Hepatocyte (in vitro differentiated cells): ENCODE results near the gene PRDM11. TPM values are rescaled to one million over a fixed set of nuclear protein-coding genes. Genes with fewer than 3 reads are reported as not detected.

Source experiments
- DNase-seq: peaks from one replicate; pipeline ENCODE4 v3.0.0-alpha.2; 2016; ENCODE audit warnings: low spot score
- H2AFZ ChIP-seq: fragments of 200-600 bp; sonication (generic); 2 replicates; pipeline ENCODE4 v1.6.0; 2016; ENCODE audit warnings: antibody characterized with exemption, mild to moderate bottlenecking
- H3K27ac ChIP-seq: fragments of 200-600 bp; sonication (generic); 2 replicates; pipeline ENCODE4 v1.5.1; 2016; ENCODE audit warnings: mild to moderate bottlenecking
- H3K27me3 ChIP-seq: fragments of 200-600 bp; sonication (generic); 2 replicates; pipeline ENCODE4 v1.6.1; 2016
- H3K36me3 ChIP-seq: fragments of 200-600 bp; sonication (generic); replicated peaks from 2 replicates; pipeline ENCODE4 v1.5.1; 2016; ENCODE audit warnings: low read depth; ENCODE audit not compliant: insufficient read depth
- H3K4me1 ChIP-seq: fragments of 200-600 bp; sonication (generic); 2 replicates; pipeline ENCODE4 v1.5.1; 2016; ENCODE audit warnings: mild to moderate bottlenecking, moderate library complexity; ENCODE audit not compliant: insufficient read depth
- H3K4me2 ChIP-seq: fragments of 200-600 bp; sonication (generic); 2 replicates; pipeline ENCODE4 v1.6.0; 2016
- H3K4me3 ChIP-seq: fragments of 200-600 bp; sonication (generic); 2 replicates; pipeline ENCODE4 v1.5.1; 2016; ENCODE audit warnings: mild to moderate bottlenecking
- H3K79me2 ChIP-seq: fragments of 200-600 bp; sonication (generic); 2 replicates; pipeline ENCODE4 v1.6.0; 2017; ENCODE audit warnings: mild to moderate bottlenecking
- H3K9me2 ChIP-seq: fragments of 200-600 bp; sonication (generic); replicated peaks from 2 replicates; pipeline ENCODE4 v1.6.0; 2017; ENCODE audit warnings: mild to moderate bottlenecking; ENCODE audit not compliant: insufficient read depth
- H3K9me3 ChIP-seq: fragments of 200-600 bp; sonication (generic); 2 replicates; pipeline ENCODE4 v1.5.1; 2016; ENCODE audit warnings: low read depth, mild to moderate bottlenecking
- H4K20me1 ChIP-seq: fragments of 200-600 bp; sonication (generic); 2 replicates; pipeline ENCODE4 v1.6.0; 2016; ENCODE audit warnings: mild to moderate bottlenecking; ENCODE audit not compliant: insufficient read depth, poor library complexity, severe bottlenecking
- CTCF ChIP-seq: fragments of 200-600 bp; sonication (generic); IDR thresholded peaks from 2 replicates; pipeline ENCODE4 v1.5.1; 2016; ENCODE audit warnings: antibody characterized with exemption, mild to moderate bottlenecking; ENCODE audit not compliant: poor library complexity
- EZH2 ChIP-seq: fragments of 200-600 bp; sonication (generic); IDR thresholded peaks from 2 replicates; pipeline ENCODE4 v1.6.1; 2016; ENCODE audit warnings: antibody characterized with exemption, mild to moderate bottlenecking, borderline replicate concordance
- EZH2phosphoT487 ChIP-seq: fragments of 200-600 bp; sonication (generic); IDR thresholded peaks from one replicate; pipeline ENCODE4 v1.6.1; 2018; ENCODE audit warnings: antibody characterized with exemption, mild to moderate bottlenecking, low read depth, moderate library complexity; ENCODE audit not compliant: unreplicated experiment, severe bottlenecking
- WGBS: methylation state at CpG from one replicate; pipeline ENCODE4 v1.1.6; 2016; ENCODE audit warnings: low lambda C conversion rate; ENCODE audit errors: missing lambda C conversion rate; 5-methylcytosine and 5-hydroxymethylcytosine counted together
- polyA plus RNA-seq: library from polyadenylated mRNA; unstranded; fragments of >200 nt; fragmentation: Nextera tagmentation; extraction: Ambion mirVana; gene quantifications from 2 replicates; pipeline ENCODE4 v1.2.1, GENCODE V29; 2016
- total RNA-seq: library from RNA; depleted of rRNA; stranded (reverse); fragments of >200 nt; gene quantifications from 2 replicates; pipeline ENCODE4 v1.2.3, GENCODE V29; 2014

The PRDM11 gene
- total and polyA plus RNA-seq, 2 experiments from 2014 or later = 11.2 to 15.0 TPM

- Histone ChIP-seq H3K9me3 (no peaks in the 10 kb centered on the region), H3K4me3 (no peak overlapping the region), H3K9me2 (no peaks in the 10 kb centered on the region), H3K27me3 (peaks cover 6% of the 10 kb centered on the region), H2AFZ (no peak overlapping the region), H3K79me2 (no peaks in the 10 kb centered on the region), H3K4me1 (no peaks in the 10 kb centered on the region), H4K20me1 (no peaks in the 10 kb centered on the region), H3K4me2 (no peak overlapping the region), H3K27ac (no peak overlapping the region), H3K36me3 (no peaks in the 10 kb centered on the region)
- TF ChIP-seq EZH2 (no peak), CTCF (no peak)
- 83% methylated on average over 4 of the region's 4 CpGs for WGBS
- no peak for DNase-seq
These were observed 127.8 kb downstream of the PRDM11 start for GRCh38 chr11:45274206-45274605.

GRCh38 chr11:45275828-45276227 is 129.4 kb downstream of the PRDM11 start:
- peaks cover 6% of the 10 kb centered on the region for H3K27me3 ChIP-seq
- H2AFZ ChIP-seq = no peak overlapping the region
- no peak overlapping the region for H3K4me3 ChIP-seq
- WGBS = 80% methylated on average over 4 of the region's 4 CpGs
- H3K36me3 ChIP-seq = no peaks in the 10 kb centered on the region
- H3K27ac ChIP-seq = no peak overlapping the region
- no peak for DNase-seq
- no peaks in the 10 kb centered on the region for H3K4me1 ChIP-seq
- H3K4me2 ChIP-seq = no peak overlapping the region
- H3K9me3 ChIP-seq = no peaks in the 10 kb centered on the region
- no peaks in the 10 kb centered on the region for H3K9me2 ChIP-seq
- H4K20me1 ChIP-seq = no peaks in the 10 kb centered on the region
- H3K79me2 ChIP-seq = no peaks in the 10 kb centered on the region
- TF ChIP-seq EZH2phosphoT487 = no peak
- no peak for TF ChIP-seq CTCF
- TF ChIP-seq EZH2 = no peak

GRCh38 chr11:45278714-45279113 is 132.3 kb downstream of the PRDM11 start:
- no peaks in the 10 kb centered on the region for H3K36me3 ChIP-seq
- WGBS = 96% methylated on average over 4 of the region's 4 CpGs
- no peaks in the 10 kb centered on the region for H3K9me2 ChIP-seq
- no peaks in the 10 kb centered on the region for H4K20me1 ChIP-seq
- no peak for DNase-seq
- no peak overlapping the region for H2AFZ ChIP-seq
- peaks cover 6% of the 10 kb centered on the region for H3K27me3 ChIP-seq
- H3K9me3 ChIP-seq = no peaks in the 10 kb centered on the region
- TF ChIP-seq EZH2phosphoT487 (no peak), EZH2 (no peak), CTCF (no peak)
- no peak overlapping the region for H3K4me2 ChIP-seq
- no peak overlapping the region for H3K4me3 ChIP-seq
- H3K79me2 ChIP-seq = no peaks in the 10 kb centered on the region
- H3K27ac ChIP-seq = no peak overlapping the region
- H3K4me1 ChIP-seq = peaks cover 11% of the 10 kb centered on the region

- Histone ChIP-seq H2AFZ (no peak overlapping the region), H3K4me1 (peaks cover 11% of the 10 kb centered on the region), H3K79me2 (no peaks in the 10 kb centered on the region), H3K27me3 (peaks cover 8% of the 10 kb centered on the region), H3K4me3 (no peak overlapping the region), H3K4me2 (no peak overlapping the region), H3K36me3 (no peaks in the 10 kb centered on the region), H3K9me2 (no peaks in the 10 kb centered on the region), H3K9me3 (no peaks in the 10 kb centered on the region), H3K27ac (no peak overlapping the region), H4K20me1 (no peaks in the 10 kb centered on the region)
- WGBS = 95% methylated on average over 2 of the region's 2 CpGs
- TF ChIP-seq EZH2 (no peak), EZH2phosphoT487 (no peak), CTCF (no peak)
- DNase-seq = no peak
These were observed 133.2 kb downstream of the PRDM11 start for GRCh38 chr11:45279645-45280044.
